ENCODE measurements around the gene MINDY1.
A peak's percentile ranks its signal among the peaks of the same experiment; 100 is the strongest.

MINDY1 gene, protein sequence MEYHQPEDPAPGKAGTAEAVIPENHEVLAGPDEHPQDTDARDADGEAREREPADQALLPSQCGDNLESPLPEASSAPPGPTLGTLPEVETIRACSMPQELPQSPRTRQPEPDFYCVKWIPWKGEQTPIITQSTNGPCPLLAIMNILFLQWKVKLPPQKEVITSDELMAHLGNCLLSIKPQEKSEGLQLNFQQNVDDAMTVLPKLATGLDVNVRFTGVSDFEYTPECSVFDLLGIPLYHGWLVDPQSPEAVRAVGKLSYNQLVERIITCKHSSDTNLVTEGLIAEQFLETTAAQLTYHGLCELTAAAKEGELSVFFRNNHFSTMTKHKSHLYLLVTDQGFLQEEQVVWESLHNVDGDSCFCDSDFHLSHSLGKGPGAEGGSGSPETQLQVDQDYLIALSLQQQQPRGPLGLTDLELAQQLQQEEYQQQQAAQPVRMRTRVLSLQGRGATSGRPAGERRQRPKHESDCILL

DNA sequence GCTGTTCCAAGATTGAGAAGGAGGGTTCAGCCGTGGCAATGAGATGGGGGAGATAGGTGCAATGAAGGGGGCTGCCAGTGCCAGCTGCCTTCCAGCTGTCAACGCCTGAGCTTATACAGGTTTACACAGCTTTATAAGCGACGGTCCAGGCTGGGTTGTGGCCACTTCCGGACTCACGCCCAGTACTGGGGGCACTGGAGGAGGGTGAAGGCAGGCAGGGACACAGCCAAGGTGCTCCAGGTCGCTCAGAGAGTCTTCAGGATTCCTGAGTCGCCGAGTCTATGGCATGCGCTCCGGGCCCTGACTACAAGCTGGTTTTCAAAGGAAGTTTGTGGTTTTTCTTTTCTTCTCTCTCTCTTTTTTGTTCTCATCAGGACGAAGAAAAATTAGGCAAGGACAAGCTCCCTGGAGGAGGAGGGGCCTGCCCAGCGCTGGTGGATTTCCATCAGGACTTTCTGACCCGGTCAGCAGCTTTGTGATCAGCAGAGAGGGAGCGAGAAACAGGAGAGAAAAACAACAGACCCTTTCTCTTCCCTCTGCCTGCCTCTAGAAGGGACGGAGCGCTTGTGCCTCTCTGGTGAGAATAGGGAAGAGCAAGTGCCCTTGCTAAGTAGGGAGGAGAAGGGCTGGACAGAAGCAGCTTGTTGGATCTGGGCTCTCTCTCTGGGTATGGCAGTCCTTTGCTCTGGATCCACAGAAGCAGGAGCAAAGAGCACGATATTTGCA is at the start of gene MINDY1:
Gene MINDY1 (minus strand): TSS at position 576 of the 726 bp plus-strand sequence. CDS start 4,285 bp downstream, outside the sequence.
- peak; percentile 50 for DNase-seq

DNA sequence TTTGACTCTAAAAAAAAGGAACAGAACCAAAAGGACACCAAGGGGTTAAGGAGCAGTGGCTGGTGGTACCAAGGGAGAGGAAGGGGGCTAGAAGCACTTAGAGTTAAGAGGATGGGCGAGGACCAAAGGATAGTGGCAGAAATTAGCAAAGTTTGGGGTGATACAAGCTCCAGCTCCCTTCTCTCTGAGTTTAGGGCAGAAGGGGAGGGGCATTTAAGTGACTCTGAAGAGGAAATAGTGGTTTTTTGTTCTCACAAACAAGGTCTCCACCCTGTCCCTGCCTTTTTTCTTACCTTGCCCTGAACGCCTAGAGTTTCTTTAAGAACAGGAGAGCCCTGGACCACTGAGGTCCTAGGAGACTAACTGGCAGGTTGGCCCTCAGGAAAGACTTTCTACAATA is 49.4 kb upstream of the MINDY1 start:
- DNase-seq: no peak

DNA sequence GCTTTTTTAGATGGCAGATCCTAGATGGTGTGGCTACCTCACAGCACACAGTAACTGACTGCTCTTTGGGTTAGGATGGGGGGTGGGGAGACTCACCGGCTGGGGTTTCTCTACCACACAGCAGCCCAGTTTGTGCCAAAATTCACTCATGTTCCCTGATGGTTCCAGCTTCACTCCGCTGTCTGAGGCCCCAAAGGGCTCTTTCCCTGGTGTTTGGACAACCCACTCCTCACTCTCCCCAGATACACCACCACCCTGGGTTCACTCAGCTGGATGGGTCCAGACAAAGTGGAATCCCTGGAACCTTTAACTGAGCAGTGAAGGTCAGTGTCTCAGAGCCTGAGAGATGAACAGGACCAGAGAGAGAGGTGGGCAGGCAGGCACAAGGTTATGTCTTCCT is 48.9 kb upstream of the MINDY1 start:
- no peak for DNase-seq

DNA sequence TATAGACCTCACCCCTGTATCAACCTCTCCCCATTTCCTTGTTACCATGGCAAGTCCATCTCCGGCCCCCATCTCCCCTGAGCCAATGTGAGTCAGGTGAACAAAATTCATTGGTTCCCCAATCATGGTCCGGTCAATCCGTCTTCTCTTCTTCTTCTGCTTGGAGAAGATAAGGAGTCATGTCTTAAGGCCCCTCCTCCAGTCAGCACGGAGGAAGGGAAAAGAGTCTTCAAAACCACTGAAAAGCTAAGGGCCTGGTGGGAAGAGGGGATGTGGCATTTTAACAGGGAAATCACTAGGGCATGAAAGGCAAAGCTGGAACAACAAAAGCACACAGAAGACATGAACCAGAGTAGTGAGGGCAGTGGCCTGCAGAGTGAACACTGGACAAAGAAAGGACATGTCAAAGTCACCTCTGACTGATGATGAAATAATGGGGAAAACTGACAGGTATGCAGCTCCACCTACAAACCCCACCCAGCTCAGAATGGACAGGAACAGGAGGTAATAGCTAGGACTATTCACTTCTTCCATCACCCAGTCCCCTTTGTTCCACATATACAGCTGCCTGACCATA is 48.4 kb upstream of the MINDY1 start:
- no peak for DNase-seq

DNA sequence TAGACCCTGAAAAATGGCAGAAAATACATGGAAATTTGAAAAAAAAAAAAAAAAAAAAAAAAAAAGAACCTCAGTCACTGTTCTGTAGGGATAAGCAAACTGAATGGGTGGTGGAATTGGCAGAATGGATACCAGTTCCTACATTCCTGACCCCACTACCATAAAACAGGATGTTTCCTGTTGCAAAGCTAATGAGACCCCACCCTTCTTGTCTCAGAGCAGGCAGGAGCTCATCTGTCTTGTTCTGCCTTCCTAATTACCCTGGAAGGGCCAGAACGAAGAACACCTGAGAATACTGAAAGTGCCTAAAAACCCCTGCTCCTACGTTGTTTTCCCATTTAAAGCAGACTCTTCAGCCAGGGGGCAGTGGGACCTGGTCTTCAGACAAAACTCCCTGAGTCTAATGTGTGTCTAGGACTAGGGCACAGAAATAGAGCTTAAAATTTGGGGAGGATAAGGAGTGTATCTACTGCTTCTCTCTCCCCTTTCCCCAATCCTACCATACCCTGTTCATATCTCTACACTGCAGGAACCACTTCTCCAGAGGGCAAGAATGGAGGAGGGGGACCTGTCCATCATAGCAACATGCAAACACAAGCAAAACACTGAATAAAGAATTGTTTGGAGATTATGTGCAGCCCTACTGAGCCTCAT is 44.8 kb upstream of the MINDY1 start:
- no peak for DNase-seq

DNA sequence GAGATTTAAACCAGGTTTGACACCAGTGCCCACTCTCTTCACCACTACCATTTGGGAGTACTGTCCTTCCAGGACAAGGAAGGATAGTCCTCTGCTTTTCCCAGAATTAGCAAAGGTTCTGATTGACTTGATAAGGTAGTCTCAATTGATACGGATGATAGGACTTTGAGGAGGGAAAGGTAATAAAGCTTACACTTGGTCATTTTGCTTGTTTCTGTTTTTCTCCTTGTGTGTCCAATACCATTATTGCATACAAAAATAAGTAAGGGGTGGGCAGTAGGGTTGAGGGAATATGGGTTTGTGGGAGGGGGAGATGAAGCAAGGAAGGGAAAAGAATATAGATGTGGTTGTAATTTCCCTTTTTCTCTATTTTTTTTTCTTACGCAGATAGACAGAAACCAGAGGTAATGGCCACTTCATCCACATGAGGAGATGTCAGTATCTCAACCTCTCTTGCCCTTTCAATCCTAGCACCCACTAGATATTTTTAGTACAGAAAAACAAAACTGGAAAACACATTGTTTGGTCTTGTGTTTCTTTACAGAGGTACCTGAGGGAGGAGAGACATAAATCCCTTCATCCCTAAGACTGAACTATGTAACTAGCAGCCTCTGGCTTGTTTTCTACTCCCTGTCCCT is 43.5 kb upstream of the MINDY1 start:
- no peak for DNase-seq

DNA sequence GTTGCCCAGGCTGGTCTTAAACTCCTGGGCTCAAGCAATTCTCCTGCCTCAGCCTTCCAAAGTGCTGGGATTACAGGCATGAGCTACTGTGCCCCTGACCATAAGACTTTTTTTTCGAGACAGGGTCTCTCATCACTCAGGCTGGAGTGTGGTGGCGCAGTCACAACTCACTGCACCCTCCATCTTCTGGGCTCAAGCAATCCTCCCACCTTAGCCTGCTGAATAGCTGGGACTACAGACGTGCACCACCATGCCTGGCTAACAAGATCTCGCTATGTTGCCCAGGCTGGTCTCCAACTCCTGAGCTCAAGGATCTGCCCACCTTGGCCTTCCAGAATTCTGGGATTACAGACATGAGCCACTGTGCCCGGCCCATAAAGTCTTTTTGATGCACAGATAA is 42.8 kb upstream of the MINDY1 start:
- DNase-seq: no peak

DNA sequence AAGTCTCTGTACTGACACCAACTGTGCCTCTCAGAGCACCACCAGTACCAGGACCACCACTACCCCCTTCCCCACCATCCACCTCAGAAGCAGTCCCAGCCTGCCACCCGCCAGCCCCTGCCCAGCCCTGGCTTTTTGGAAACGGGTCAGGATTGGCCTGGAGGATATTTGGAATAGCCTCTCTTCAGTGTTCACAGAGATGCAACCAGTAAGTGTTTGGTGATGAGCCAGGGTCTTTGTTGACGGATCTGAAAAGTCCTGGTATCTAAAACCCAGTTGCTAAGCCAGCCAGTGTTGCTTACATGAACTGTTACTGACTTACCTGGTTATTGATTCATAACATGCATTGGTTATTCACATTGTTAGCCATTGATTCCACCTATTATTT is 41.9 kb upstream of the MINDY1 start:
- no peak for DNase-seq

DNA sequence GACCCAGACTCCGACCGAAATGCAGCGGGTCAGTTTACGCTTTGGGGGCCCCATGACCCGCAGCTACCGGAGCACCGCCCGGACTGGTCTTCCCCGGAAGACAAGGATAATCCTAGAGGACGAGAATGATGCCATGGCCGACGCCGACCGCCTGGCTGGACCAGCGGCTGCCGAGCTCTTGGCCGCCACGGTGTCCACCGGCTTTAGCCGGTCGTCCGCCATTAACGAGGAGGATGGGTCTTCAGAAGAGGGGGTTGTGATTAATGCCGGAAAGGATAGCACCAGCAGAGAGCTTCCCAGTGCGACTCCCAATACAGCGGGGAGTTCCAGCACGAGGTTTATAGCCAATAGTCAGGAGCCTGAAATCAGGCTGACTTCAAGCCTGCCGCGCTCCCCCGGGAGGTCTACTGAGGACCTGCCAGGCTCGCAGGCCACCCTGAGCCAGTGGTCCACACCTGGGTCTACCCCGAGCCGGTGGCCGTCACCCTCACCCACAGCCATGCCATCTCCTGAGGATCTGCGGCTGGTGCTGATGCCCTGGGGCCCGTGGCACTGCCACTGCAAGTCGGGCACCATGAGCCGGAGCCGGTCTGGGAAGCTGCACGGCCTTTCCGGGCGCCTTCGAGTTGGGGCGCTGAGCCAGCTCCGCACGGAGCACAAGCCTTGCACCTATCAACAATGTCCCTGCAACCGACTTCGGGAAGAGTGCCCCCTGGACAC is 41.4 kb upstream of the MINDY1 start:
- DNase-seq: no peak

DNA sequence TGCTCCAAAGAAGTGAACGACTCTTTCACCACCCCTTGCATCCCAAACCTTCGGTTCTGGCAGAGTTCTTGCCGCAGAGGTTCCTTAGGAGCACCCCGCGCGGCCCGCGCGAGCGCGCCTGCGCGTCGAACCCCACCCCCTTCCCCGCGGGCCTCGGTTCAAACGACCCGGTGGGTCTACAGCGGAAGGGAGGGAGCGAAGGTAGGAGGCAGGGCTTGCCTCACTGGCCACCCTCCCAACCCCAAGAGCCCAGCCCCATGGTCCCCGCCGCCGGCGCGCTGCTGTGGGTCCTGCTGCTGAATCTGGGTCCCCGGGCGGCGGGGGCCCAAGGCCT is 40.9 kb upstream of the MINDY1 start, which contains the start of gene C1orf56:
Gene C1orf56 (plus strand): TSS at position 161 of the 334 bp plus-strand sequence. CDS start 97 bp downstream, at position 258.
- no peak for DNase-seq

DNA sequence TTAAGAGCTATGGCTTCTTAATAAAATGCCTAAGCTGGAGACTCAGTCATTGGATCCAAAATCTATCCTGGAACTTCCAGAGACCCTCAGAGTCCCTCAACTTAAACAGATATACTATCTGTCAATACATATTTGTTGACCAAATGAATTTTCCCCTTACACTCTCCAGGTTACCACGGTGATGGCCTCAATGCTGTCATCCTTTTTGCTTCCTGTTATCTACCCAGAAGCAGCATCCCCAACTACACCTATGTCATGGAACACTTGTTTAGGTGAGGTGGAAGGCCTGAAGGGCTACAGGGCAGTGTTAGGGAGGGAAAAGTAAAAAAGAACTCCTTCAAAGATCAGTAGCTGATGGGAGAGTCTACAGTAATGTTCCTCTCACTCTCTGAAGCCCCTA is 36.5 kb upstream of the MINDY1 start:
- no peak for DNase-seq

DNA sequence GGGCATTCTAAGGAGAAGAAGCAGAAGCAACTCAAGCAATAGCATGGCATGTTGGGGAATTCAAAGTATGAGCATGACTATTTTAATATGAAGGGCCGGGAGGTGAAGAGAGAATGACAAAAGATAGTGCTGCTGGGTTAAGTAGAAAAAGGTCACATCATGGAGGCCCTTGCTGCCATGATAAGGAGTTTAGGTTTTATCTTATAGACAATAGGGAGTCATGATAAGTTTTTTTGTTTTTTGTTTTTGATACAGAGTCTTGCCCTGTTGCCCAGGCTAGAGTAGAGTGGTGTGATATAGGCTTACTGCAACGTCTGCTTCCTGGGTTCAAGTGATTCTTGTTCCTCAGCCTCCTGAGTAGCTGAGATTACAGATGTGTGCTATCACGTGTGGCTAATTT is 32.8 kb upstream of the MINDY1 start:
- DNase-seq: no peak

DNA sequence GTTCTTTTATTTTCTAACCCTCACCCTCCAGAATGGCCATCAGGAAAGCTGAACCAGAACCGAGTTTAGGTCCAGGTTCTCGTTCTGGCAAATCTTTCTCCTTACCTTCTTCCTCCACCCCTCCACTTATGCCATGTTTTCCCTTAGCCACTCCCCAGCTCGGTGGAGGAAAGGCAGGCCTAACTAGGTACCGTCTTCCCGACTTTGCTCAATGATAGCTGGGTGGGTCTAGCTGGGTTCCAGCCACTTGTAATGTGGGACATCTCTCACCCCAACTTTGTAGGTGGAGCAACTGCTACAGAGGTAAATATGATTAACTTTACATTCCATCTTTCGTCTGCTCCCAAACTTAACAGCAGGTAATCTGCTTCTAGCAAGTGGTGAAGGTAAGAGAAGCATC is 30.3 kb upstream of the MINDY1 start:
- DNase-seq: no peak

DNA sequence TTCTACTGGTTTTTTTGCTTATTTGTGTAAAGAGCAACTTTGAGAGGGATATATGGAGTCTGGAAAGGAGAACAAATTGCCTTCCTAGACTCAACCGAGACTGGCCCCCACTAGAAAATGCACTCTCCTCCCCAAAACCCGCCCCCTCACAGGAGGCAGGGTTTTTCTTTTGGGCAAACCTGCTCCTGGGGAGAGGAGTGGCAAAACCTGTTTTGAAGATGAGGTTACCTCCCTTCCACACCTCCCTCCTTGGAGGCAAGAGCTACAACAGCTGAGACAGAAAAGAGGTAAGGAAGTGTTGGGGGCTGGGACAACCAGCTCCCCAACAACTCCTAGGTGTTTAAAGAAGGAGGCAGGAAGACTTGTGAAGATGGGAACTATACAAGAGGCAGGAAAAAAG is 29.7 kb upstream of the MINDY1 start, which contains the start of gene BNIPL:
Gene BNIPL (plus strand): TSS at position 231 of the 400 bp plus-strand sequence. CDS start 140 bp downstream, at position 371.
- no peak for DNase-seq

DNA sequence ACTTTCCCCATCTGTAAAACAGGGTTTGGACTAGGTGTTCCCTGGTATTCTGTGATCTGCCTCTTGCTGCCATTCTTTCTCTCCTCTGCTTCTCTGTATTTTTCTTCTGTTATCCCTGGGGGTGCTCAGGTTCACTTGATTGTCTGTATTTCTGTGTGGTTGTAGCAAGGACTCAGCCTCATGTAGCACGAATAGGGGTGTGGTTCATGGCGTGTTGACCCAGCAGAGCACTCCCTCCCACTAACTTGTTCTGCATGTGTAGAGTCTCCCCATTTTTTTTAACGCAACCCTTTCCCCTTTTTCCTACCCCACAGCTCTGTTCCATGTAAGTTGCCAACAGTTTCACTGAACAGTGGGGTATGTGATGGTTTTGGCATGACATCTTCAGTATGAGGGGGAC is 28.5 kb upstream of the MINDY1 start:
- DNase-seq: no peak

DNA sequence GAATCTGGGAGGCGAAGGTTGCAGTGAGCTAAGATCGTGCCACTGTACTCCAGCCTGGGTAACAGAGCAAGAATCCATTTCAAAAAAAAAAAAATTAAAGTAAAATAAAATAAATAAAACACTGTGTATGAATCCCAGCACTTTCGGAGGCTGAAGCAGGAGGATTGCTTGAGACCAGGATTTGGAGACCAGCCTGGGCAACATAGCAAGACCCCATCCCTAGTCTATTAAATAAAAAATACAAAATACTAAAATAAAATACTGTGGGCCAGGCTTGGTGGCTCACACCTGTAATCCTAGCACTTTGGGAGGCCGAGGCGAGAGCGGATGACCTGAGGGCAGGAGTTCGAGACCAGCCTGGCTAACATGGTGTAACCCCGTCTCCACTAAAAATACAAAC is 25.5 kb upstream of the MINDY1 start:
- DNase-seq: no peak

DNA sequence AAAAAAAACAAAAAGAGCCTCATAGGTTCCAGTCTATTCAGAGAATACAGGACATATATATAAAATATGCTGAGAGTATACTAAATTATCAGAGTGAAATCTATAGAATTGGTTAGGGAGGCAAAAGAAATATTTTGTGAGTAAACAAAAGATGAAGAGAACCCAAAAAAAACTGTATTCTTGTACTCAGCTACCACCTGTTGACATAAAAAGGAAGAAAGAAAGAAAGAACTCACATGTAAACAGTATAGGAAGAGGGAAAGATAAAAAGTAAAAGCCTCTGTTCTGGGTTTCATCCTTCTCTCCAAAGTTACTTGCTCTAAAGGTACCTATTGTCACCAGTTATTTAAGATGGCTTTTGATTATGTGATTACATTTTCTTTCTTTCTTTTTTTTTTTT is 19.8 kb upstream of the MINDY1 start:
- DNase-seq: no peak

DNA sequence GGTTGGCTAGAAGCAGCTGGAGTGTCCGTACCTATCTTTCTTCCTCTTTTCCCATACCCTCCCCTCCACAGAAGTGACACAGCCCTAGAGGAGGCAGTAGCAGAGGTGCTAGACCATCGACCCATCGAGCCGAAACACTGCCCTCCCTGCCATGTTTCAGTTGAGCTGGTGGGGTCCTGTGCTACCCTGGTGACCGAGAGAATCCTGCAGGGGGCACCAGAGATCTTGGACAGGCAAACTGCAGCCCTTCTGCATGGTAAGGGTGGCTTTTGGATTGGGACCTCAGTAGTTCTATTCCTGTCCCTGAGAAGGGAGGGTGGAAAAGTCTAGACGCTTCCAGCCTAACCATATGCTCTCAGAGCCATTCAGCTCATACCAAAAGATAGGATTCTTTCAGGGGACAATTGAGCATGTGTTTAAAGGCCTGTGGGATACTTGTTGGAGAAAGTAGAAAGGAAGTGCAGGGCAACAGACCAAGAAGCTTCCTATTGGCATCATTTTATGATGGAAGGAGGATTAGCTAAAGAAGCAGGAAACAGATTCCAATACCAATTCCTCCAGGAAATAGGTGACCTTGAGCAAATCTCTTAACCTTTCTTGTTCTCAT is 17.9 kb upstream of the MINDY1 start:
- DNase-seq: no peak

DNA sequence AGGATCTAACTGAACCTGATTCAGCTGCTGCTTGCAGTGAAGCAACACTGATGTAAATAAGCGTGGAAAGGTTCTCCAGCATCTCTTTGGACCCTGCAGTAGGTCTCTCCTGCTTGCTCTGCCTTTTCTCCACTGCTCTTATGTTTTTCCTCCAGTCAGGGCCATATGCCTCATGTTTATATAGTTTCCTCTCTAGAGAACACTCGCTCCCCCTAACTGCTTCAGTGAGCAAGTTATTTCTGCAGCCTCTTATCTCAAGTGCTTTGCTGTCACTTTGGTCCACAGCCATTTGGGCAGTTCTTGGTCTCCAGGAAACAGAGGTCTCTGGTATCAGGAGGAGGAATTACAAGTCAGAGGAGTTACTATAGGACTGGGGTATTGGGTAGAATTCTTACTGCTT is 6.8 kb upstream of the MINDY1 start:
- no peak for DNase-seq

DNA sequence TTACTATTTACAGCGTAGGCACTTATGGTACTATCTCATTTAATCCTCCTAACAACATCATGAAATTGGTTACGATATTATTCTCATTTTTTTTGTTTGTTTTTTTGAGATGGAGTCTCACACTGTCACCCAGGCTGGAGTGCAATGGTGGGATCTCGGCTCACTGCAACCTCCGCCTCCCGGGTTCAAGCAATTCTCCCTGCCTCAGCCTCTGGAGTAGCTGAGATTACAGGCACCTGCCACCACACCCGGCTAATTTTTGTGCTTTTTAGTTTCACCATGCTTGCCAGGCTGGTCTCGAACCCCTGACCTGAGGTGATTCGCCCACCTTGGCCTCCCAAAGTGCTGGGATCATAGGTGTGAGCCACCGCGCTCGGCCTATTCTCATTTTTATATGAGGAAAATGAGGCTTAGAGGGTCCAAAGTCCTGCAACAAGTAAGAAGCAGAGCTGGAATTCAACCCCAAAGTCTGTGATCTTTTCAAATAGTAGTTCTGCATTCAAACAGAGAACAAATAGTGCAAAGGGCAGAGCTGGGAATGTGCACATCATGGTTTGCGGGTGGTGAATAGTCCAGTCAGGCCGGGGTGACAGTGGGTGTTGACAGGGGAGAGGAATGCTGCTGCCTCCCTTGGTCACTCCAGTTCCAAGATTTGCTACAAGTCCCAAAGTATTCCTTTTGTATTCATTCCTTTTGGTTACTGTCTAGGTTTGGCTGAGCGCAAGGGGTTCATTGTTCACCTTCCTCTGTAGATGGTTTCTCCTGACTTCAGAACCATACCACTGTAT is 6.2 kb upstream of the MINDY1 start:
- DNase-seq: no peak
